Stimulated activated CD4-positive, alpha-beta T cell treated with anti-CD3 and anti-CD28 coated beads, TNF-alpha, amount 100 ng/mL, for 4 hours (primary cell): ENCODE results near the gene LINC01488.

Source experiments
- DNase-seq, 3 experiments: peaks; one replicate each; pipeline ENCODE4 v3.0.0-alpha.2; 2020; ENCODE audit warnings: low read depth in 3 of 3

LINC01488 gene

GRCh38 chr11:69445131-69445470 lies 36.4 kb upstream of the LINC01488 start:
- no peak for DNase-seq

GRCh38 chr11:69446108-69446507 lies 35.4 kb upstream of the LINC01488 start:
- no peak for DNase-seq

GRCh38 chr11:69447786-69448185 lies 33.7 kb upstream of the LINC01488 start:
- no peak for DNase-seq

- DNase-seq = no peak
Measured at GRCh38 chr11:69448471-69449284, 32.8 kb upstream of the LINC01488 start.

GRCh38 chr11:69449320-69450063 lies 32.0 kb upstream of the LINC01488 start:
- no peak for DNase-seq

- DNase-seq = no peak
Measured at GRCh38 chr11:69450064-69450856, 31.2 kb upstream of the LINC01488 start.

- no peak for DNase-seq
Measured at GRCh38 chr11:69450857-69451220, 30.6 kb upstream of the LINC01488 start.

- no peak for DNase-seq
Measured at GRCh38 chr11:69451289-69451688, 30.2 kb upstream of the LINC01488 start.

- no peak for DNase-seq
Measured at GRCh38 chr11:69452206-69452987, 29.1 kb upstream of the LINC01488 start.

GRCh38 chr11:69453151-69453550 lies 28.3 kb upstream of the LINC01488 start:
- no peak for DNase-seq

GRCh38 chr11:69454018-69454417 lies 27.4 kb upstream of the LINC01488 start:
- DNase-seq = no peak

GRCh38 chr11:69455969-69456368 lies 25.5 kb upstream of the LINC01488 start:
- DNase-seq = no peak

- DNase-seq = no peak
Measured at GRCh38 chr11:69456712-69457111, 24.8 kb upstream of the LINC01488 start.

GRCh38 chr11:69459848-69460539 lies 21.5 kb upstream of the LINC01488 start:
- DNase-seq = no peak

GRCh38 chr11:69460540-69461257 lies 20.8 kb upstream of the LINC01488 start:
- no peak for DNase-seq

GRCh38 chr11:69461272-69461962 lies 20.0 kb upstream of the LINC01488 start:
- DNase-seq = no peak

- no peak for DNase-seq
Measured at GRCh38 chr11:69462106-69462951, 19.1 kb upstream of the LINC01488 start.

GRCh38 chr11:69463181-69463994 lies 18.1 kb upstream of the LINC01488 start:
- DNase-seq = no peak
